ENCODE data around the gene AURKB. TPM values are rescaled to one million over a fixed set of nuclear protein-coding genes. Genes with fewer than 3 reads are reported as not detected.
A peak's percentile ranks its signal among the peaks of the same experiment; 100 is the strongest.

The AURKB gene
- total RNA-seq, 6 donors from 2014 or later = 1.8 to 8.1 (median 5.3) TPM; not detected in 1

- TF ChIP-seq POLR2A (IDR thresholded peaks at IDR 0.05) = peak in 1 of 4 donors; percentile 12
- TF ChIP-seq CTCF (IDR thresholded peaks at IDR 0.05) = no peak
- no peak for TF ChIP-seq EP300 (IDR thresholded peaks at IDR 0.05)
- no peak for TF ChIP-seq POLR2AphosphoS5 (IDR thresholded peaks at IDR 0.05)
- ATAC-seq (ENCODE audit: low FRiP score in 2 of 2) = no peak
- peak in 1 of 2 donors; percentile 39 for DNase-seq
- WGBS, 2 donors = 58 to 61% methylated on average over 15 to 17 of the region's 19 CpGs
- H3K36me3 ChIP-seq = peaks cover 4 to 31% (median 8%) of the 10 kb centered on the region in 4 donors
- H3K27me3 ChIP-seq = no peaks in the 10 kb centered on the region
- peak overlapping the region; percentile 63 to 95 (median 92) for H3K4me3 ChIP-seq
- no peaks in the 10 kb centered on the region for H3K9me3 ChIP-seq
- H3K4me1 ChIP-seq = peaks cover 43 to 66% (median 51%) of the 10 kb centered on the region in 4 donors
- peak overlapping the region; percentile 95 to 99 (median 97) for H3K27ac ChIP-seq
Observed at GRCh38 chr17:8161289-8162232, 48.8 kb downstream of the AURKB start.

- Histone ChIP-seq H3K4me3 (peak overlapping the region in 1 of 4 donors; percentile 3), H3K36me3 (peaks cover 4 to 31% (median 8%) of the 10 kb centered on the region in 4 donors), H3K27me3 (no peaks in the 10 kb centered on the region), H3K9me3 (no peaks in the 10 kb centered on the region), H3K27ac (peak overlapping the region; percentile 95 to 99 (median 97)), H3K4me1 (peaks cover 43 to 66% (median 51%) of the 10 kb centered on the region in 4 donors)
- no peak for TF ChIP-seq POLR2A (IDR thresholded peaks at IDR 0.05)
- no peak for TF ChIP-seq CTCF (IDR thresholded peaks at IDR 0.05)
- no peak for TF ChIP-seq EP300 (IDR thresholded peaks at IDR 0.05)
- TF ChIP-seq POLR2AphosphoS5 (IDR thresholded peaks at IDR 0.05) = no peak
- DNase-seq (no peak), ATAC-seq (ENCODE audit: low FRiP score in 2 of 2) (no peak)
- WGBS, 2 donors = 50 to 59% methylated on average over 5 of the region's 5 CpGs
Observed at GRCh38 chr17:8160741-8161221, 49.6 kb downstream of the AURKB start.

- TF ChIP-seq POLR2A (IDR thresholded peaks at IDR 0.05) = no peak
- no peak for TF ChIP-seq POLR2AphosphoS5 (IDR thresholded peaks at IDR 0.05)
- no peak for TF ChIP-seq EP300 (IDR thresholded peaks at IDR 0.05)
- TF ChIP-seq CTCF (IDR thresholded peaks at IDR 0.05) = no peak
- H3K9me3 ChIP-seq = no peaks in the 10 kb centered on the region
Observed at GRCh38 chr17:8160224-8160577, 50.2 kb downstream of the AURKB start.

GRCh38 chr17:8159459-8160223 lies 50.7 kb downstream of the AURKB start:
- no peak for DNase-seq
- no peaks in the 10 kb centered on the region for H3K9me3 ChIP-seq
- 73 to 77% methylated on average over 4 of the region's 4 CpGs for WGBS, 2 donors
- H3K4me1 ChIP-seq = peaks cover 39 to 62% (median 47%) of the 10 kb centered on the region in 4 donors
- H3K27me3 ChIP-seq = no peaks in the 10 kb centered on the region
- H3K4me3 ChIP-seq = no peak overlapping the region
- H3K27ac ChIP-seq = peak overlapping the region; percentile 41 to 98 (median 69)
- no peak for ATAC-seq (ENCODE audit: low FRiP score in 2 of 2)
- no peak for TF ChIP-seq POLR2AphosphoS5 (IDR thresholded peaks at IDR 0.05)
- no peak for TF ChIP-seq POLR2A (IDR thresholded peaks at IDR 0.05)
- TF ChIP-seq CTCF (IDR thresholded peaks at IDR 0.05) = no peak
- no peak for TF ChIP-seq EP300 (IDR thresholded peaks at IDR 0.05)
- peaks cover 4 to 31% (median 8%) of the 10 kb centered on the region in 4 donors for H3K36me3 ChIP-seq

More at GRCh38 chr17:8160224-8160577, 50.2 kb downstream of the AURKB start:
- ATAC-seq (ENCODE audit: low FRiP score in 2 of 2) = no peak
- peak overlapping the region in 2 of 4 donors; percentile 98 to 99 for H3K27ac ChIP-seq
- H3K27me3 ChIP-seq = no peaks in the 10 kb centered on the region
- peaks cover 4 to 31% (median 8%) of the 10 kb centered on the region in 4 donors for H3K36me3 ChIP-seq
- WGBS, 2 donors = 64 to 68% methylated on average over 4 of the region's 4 CpGs
- H3K4me3 ChIP-seq = no peak overlapping the region
- H3K4me1 ChIP-seq = peaks cover 43 to 66% (median 51%) of the 10 kb centered on the region in 4 donors
- DNase-seq = no peak

All from upper lobe of left lung (tissue), 6 donors.